Activated T-cell treated with anti-CD3 and anti-CD28 coated beads, Interleukin-2, amount 50 U/mL, for 4 hours (primary cell): ENCODE results near the gene ADCY2. TPM values are rescaled to one million over a fixed set of nuclear protein-coding genes. Genes with fewer than 3 reads are reported as not detected.

Source experiments
- ATAC-seq, 2 donors: fragments of 200-7000 bp; cut with Tn5 transposase; one replicate each; pipeline ENCODE4 v1.10.0; 2021
- DNase-seq: peaks from one replicate; pipeline ENCODE4 v3.0.0-alpha.2; 2020
- H3K27me3 Mint-ChIP-seq: one replicate; pipeline ENCODE4 v1.8.0; 2021; ENCODE audit warnings: low read depth, mixed read lengths
- H3K36me3 Mint-ChIP-seq: one replicate; pipeline ENCODE4 v1.8.0; 2022; ENCODE audit warnings: mixed read lengths; ENCODE audit not compliant: insufficient read depth
- H3K4me1 Mint-ChIP-seq: one replicate; pipeline ENCODE4 v1.8.0; 2021; ENCODE audit warnings: low read depth, mixed read lengths
- H3K4me3 Mint-ChIP-seq: one replicate; pipeline ENCODE4 v1.8.0; 2021; ENCODE audit warnings: mild to moderate bottlenecking, moderate library complexity, mixed read lengths
- H3K9me3 Mint-ChIP-seq: one replicate; pipeline ENCODE4 v1.8.0; 2021; ENCODE audit warnings: mixed read lengths
- total RNA-seq, 3 donors: library from RNA; stranded (reverse); gene quantifications; one replicate each; pipeline ENCODE4 v1.2.1, GENCODE V29; 2021

Gene ADCY2
- total RNA-seq, 3 donors from 2014 or later: 0.08 to 0.26 (median 0.11) TPM

DNA sequence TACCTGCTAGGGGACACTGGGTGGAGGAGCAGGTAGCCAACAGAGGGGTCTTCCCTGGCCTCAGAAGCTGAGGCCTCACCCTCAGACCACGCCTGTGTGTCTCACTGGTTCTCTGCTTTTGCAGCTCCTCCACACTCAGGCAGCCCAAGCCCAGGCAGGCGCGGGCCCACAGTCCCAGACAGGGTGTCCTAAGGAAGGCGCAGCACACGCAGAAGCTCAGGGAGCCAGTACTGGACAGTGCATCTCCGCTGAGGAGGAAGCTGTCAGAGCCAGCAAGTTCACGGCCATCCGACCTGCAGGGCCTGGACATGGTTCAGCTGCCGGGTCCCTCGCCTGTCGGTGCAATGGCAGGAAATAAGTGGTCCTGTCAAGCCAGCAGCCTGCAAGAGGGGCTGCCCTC is 429.7 kb downstream of the ADCY2 start:
- no peak for DNase-seq
- Mint-ChIP-seq H3K4me1 (no peaks in the 10 kb centered on the region), H3K36me3 (no peaks in the 10 kb centered on the region), H3K9me3 (no peaks in the 10 kb centered on the region), H3K27me3 (peaks cover 21% of the 10 kb centered on the region), H3K4me3 (no peak overlapping the region)
- no peak for ATAC-seq

- Mint-ChIP-seq H3K4me3 (no peak overlapping the region), H3K36me3 (no peaks in the 10 kb centered on the region), H3K27me3 (peaks cover 15% of the 10 kb centered on the region), H3K4me1 (no peaks in the 10 kb centered on the region), H3K9me3 (no peaks in the 10 kb centered on the region)
- no peak for ATAC-seq
- no peak for DNase-seq
These were observed 431.7 kb downstream of the ADCY2 start for GRCh38 chr5:7827610-7828009.

DNA sequence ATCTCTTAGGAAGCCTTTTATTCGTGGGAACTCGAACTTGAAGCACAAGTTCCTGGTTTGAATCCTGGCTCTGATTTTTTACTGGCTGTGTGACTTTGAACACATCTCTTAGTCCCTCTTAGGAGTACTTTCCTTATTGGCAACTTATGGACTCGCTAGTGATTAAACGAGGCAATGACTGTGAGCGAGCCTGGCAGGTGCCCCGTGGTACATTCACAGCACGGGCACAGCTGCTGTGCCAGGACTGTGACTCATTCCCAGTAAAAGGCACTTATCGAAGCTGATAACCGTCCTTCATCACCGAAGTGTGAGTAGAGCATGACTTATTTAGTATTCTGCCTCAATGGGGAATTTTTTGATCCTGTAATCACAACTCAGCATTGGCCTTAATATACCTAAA is 432.3 kb downstream of the ADCY2 start:
- H3K9me3 Mint-ChIP-seq: no peaks in the 10 kb centered on the region
- ATAC-seq (no peak), DNase-seq (no peak)
- no peaks in the 10 kb centered on the region for H3K36me3 Mint-ChIP-seq
- H3K4me3 Mint-ChIP-seq: no peak overlapping the region
- peaks cover 15% of the 10 kb centered on the region for H3K27me3 Mint-ChIP-seq
- no peaks in the 10 kb centered on the region for H3K4me1 Mint-ChIP-seq

DNA sequence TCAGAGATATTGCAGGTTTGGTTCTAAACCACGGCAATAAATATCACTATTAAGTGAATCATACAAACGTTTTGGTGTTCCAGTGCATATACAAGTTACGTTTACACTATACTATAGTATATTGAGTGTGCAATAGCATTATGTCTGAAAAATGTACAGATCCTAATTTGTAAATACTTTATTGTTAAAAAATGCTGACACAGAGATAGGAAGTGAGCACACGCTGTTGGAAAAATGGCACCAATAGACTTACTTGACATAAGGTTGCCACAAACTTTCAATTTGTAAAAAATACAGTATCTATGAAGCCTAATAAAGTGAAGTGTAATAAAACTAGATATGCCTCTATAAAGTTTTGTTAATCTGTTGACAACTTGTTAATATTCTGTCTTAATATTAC is 439.0 kb downstream of the ADCY2 start:
- Mint-ChIP-seq H3K27me3 (peaks cover 11% of the 10 kb centered on the region), H3K9me3 (no peaks in the 10 kb centered on the region), H3K4me3 (no peak overlapping the region), H3K36me3 (no peaks in the 10 kb centered on the region), H3K4me1 (no peaks in the 10 kb centered on the region)
- ATAC-seq (no peak), DNase-seq (no peak)

DNA sequence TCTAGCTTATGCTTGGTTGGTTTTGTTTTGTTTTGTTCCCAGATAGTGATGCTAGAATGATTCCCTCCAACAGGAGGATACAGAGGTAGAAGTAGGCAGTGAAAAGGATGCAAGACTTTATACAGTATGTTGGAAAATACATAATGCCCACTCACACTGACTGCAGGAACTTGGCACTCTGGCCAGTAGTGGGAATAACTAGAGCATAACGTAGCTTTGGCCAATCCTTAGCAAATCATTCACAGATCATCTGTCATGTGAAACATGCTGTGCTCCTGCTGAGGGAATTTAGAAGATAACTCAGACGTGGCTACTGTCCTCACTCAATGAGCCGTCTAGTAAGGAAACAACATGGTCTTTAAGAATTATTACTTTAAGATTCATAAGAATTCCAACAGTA is 441.5 kb downstream of the ADCY2 start:
- no peaks in the 10 kb centered on the region for H3K4me1 Mint-ChIP-seq
- no peak overlapping the region for H3K4me3 Mint-ChIP-seq
- ATAC-seq (no peak), DNase-seq (no peak)
- H3K27me3 Mint-ChIP-seq: peaks cover 17% of the 10 kb centered on the region
- H3K36me3 Mint-ChIP-seq: no peaks in the 10 kb centered on the region
- H3K9me3 Mint-ChIP-seq: no peaks in the 10 kb centered on the region

GRCh38 chr5:7842531-7842930 is 446.6 kb downstream of the ADCY2 start:
- Mint-ChIP-seq H3K36me3 (no peaks in the 10 kb centered on the region), H3K4me3 (no peak overlapping the region), H3K4me1 (no peaks in the 10 kb centered on the region), H3K9me3 (no peaks in the 10 kb centered on the region), H3K27me3 (peaks cover 24% of the 10 kb centered on the region)
- DNase-seq (no peak), ATAC-seq (no peak)

- DNase-seq (no peak), ATAC-seq (no peak)
- H3K36me3 Mint-ChIP-seq: no peaks in the 10 kb centered on the region
- H3K4me3 Mint-ChIP-seq: no peak overlapping the region
- no peaks in the 10 kb centered on the region for H3K9me3 Mint-ChIP-seq
- H3K4me1 Mint-ChIP-seq: peaks cover 3% of the 10 kb centered on the region
- H3K27me3 Mint-ChIP-seq: peaks cover 37% of the 10 kb centered on the region
These were observed 449.0 kb downstream of the ADCY2 start for GRCh38 chr5:7844901-7845300.

DNA sequence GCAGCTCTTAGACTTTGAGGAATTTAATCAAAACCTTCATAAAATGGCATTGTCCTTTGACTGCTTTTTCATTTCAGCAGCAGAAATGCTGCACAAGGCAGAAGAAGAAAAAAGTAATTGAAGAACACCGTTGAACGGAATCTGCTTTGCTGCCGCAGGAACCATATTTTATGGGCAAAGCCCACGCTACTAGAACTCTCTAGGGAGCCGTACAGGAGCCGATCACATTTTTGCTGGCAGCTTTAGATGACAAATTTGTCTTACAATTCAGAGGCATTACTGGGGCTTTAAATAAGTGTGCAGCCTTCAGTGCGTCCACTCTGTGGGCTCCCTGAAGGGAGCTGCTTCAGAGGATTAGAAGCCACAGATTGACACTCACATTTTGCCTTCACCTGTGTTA is 449.6 kb downstream of the ADCY2 start:
- no peak for ATAC-seq
- no peaks in the 10 kb centered on the region for H3K36me3 Mint-ChIP-seq
- H3K9me3 Mint-ChIP-seq: no peaks in the 10 kb centered on the region
- H3K4me1 Mint-ChIP-seq: peaks cover 3% of the 10 kb centered on the region
- no peak for DNase-seq
- H3K27me3 Mint-ChIP-seq: peaks cover 33% of the 10 kb centered on the region
- no peak overlapping the region for H3K4me3 Mint-ChIP-seq

GRCh38 chr5:7846327-7846726 is 450.4 kb downstream of the ADCY2 start:
- no peaks in the 10 kb centered on the region for H3K9me3 Mint-ChIP-seq
- H3K27me3 Mint-ChIP-seq: peaks cover 31% of the 10 kb centered on the region
- H3K36me3 Mint-ChIP-seq: no peaks in the 10 kb centered on the region
- peaks cover 6% of the 10 kb centered on the region for H3K4me1 Mint-ChIP-seq
- H3K4me3 Mint-ChIP-seq: no peak overlapping the region
- ATAC-seq: no peak
- no peak for DNase-seq

- no peaks in the 10 kb centered on the region for H3K36me3 Mint-ChIP-seq
- no peaks in the 10 kb centered on the region for H3K9me3 Mint-ChIP-seq
- no peak for DNase-seq
- no peak for ATAC-seq
- peaks cover 21% of the 10 kb centered on the region for H3K4me1 Mint-ChIP-seq
- H3K27me3 Mint-ChIP-seq: peaks cover 31% of the 10 kb centered on the region
- H3K4me3 Mint-ChIP-seq: no peak overlapping the region
These were observed 452.4 kb downstream of the ADCY2 start for GRCh38 chr5:7848296-7848695.

GRCh38 chr5:7849681-7850394 is 453.9 kb downstream of the ADCY2 start:
- Mint-ChIP-seq H3K9me3 (no peaks in the 10 kb centered on the region), H3K4me1 (peaks cover 21% of the 10 kb centered on the region), H3K36me3 (no peaks in the 10 kb centered on the region), H3K4me3 (peak overlapping the region; percentile 71), H3K27me3 (peaks cover 23% of the 10 kb centered on the region)
- DNase-seq: no peak
- peak; percentile 38 to 41 for ATAC-seq

- peak; percentile 51 to 53 for ATAC-seq
- H3K36me3 Mint-ChIP-seq: no peaks in the 10 kb centered on the region
- peaks cover 20% of the 10 kb centered on the region for H3K27me3 Mint-ChIP-seq
- H3K4me1 Mint-ChIP-seq: peaks cover 21% of the 10 kb centered on the region
- H3K9me3 Mint-ChIP-seq: no peaks in the 10 kb centered on the region
- peak within 1 kb of the TSS; percentile 77 for H3K4me3 Mint-ChIP-seq
- peak; percentile 11 for DNase-seq
These were observed 454.7 kb downstream of the ADCY2 start, which contains the start of gene CFAP90 for GRCh38 chr5:7850395-7851239. CFAP90 (minus strand) TSS chr5:7851133; CDS start chr5:7851021, 112 bp downstream.

DNA sequence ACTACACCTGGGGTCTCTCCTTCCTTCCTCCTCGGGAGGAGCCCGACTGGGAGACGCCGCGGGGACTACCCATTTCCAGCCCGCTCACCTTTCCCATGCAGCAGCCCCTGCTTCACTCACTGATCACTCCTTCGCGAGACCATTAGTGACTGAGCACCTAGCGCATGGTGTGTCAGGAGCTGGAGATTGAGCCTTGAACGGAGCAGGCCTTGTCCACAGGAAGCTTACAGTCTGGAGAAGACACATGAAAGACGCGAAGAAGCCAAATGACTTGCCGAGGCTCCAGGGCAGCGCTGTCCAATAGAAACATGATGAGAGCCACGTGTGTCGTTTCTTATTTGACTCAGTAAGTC is 455.3 kb downstream of the ADCY2 start:
- DNase-seq: no peak
- no peak for ATAC-seq
- H3K36me3 Mint-ChIP-seq: no peaks in the 10 kb centered on the region
- peaks cover 20% of the 10 kb centered on the region for H3K27me3 Mint-ChIP-seq
- no peaks in the 10 kb centered on the region for H3K9me3 Mint-ChIP-seq
- H3K4me3 Mint-ChIP-seq: peak overlapping the region; percentile 77
- peaks cover 21% of the 10 kb centered on the region for H3K4me1 Mint-ChIP-seq

DNA sequence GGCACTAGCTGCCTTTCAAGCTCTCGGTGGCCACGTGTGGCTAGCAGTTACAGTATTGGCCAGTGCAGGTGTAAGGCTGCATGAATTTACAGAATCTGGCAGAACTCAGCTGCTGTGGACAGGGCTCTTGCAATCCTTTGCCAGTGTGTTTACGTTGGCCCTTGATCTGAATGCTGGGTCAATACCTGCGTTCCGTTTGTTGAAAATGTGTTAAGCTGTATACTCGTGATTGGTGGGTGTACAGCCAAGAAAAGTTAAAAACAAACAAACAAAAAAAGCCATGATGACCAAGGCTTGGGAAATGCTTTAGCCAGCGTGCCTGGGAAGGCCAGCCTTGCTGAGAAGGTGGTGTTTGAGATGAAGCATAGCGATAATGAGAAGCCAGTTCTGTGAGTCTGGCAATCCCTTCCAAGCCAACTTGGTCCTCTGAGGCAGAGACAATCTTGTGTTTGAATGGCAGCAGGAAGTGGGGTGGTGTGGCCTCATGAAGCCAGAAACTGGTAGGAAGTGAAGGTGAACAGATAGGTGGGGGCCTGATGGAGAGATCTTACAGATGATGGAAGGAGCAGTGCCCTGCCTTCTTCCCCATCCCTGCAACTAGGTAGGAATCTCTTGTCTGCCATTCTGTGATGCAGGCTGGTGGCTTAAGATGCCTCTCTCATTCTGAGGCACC is 455.8 kb downstream of the ADCY2 start:
- ATAC-seq (no peak), DNase-seq (no peak)
- Mint-ChIP-seq H3K4me1 (peaks cover 21% of the 10 kb centered on the region), H3K27me3 (peaks cover 20% of the 10 kb centered on the region), H3K9me3 (no peaks in the 10 kb centered on the region), H3K4me3 (peak overlapping the region; percentile 47), H3K36me3 (no peaks in the 10 kb centered on the region)
